OCI-LY7 (cell line): Measurements from ENCODE around the gene PPP2R2B. TPM values are rescaled to one million over a fixed set of nuclear protein-coding genes. Genes with fewer than 3 reads are reported as not detected.

Experiments used
- BruUV-seq: library from RNA; stranded (reverse); fragments of 400-500 nt; replicated peaks from 2 replicates; lab custom pipeline; 2021; lab: Mats Ljungman, UMichigan
- CTCF ChIA-PET: fragments of 300-600 bp; sonication (Branson Sonifier 250); formaldehyde crosslinking; loops from one replicate; lab custom pipeline; 2022; ENCODE audit warnings: antibody characterized with exemption; ENCODE audit not compliant: unreplicated experiment; lab: Charles Lee
- POLR2A ChIA-PET: fragments of 300-600 bp; sonication (Branson Sonifier 250); formaldehyde crosslinking; loops from one replicate; lab custom pipeline; 2022; ENCODE audit warnings: antibody characterized with exemption; lab: Charles Lee
- DNase-seq: peaks from one replicate; pipeline ENCODE4 v3.0.0-alpha.2; 2015; ENCODE audit warnings: low spot score
- H2AFZ ChIP-seq: fragments of 200-600 bp; sonication (generic), shearing (Covaris generic); 2 replicates; pipeline ENCODE4 v1.6.1; 2014; ENCODE audit warnings: mild to moderate bottlenecking, antibody characterized with exemption, low read length, moderate library complexity
- H3K27ac ChIP-seq: fragments of 200-600 bp; sonication (generic); 2 replicates; pipeline ENCODE4 v1.5.1; 2014; ENCODE audit warnings: mixed run types, low read depth, mild to moderate bottlenecking, moderate library complexity, low read length, inconsistent platforms; ENCODE audit not compliant: poor library complexity, severe bottlenecking
- H3K36me3 ChIP-seq: fragments of 200-600 bp; sonication (generic); 2 replicates; pipeline ENCODE4 v1.6.1; 2014; ENCODE audit warnings: mild to moderate bottlenecking, antibody characterized with exemption, low read length, moderate library complexity, mixed read lengths; ENCODE audit not compliant: insufficient read depth
- H3K4me1 ChIP-seq: fragments of 200-600 bp; sonication (generic); 2 replicates; pipeline ENCODE4 v1.5.1; 2014; ENCODE audit warnings: mild to moderate bottlenecking, low read length; ENCODE audit not compliant: insufficient read depth, poor library complexity, severe bottlenecking
- H3K4me2 ChIP-seq: fragments of 200-600 bp; sonication (generic); 2 replicates; pipeline ENCODE4 v1.6.1; 2014; ENCODE audit warnings: mild to moderate bottlenecking, low read length
- H3K4me3 ChIP-seq: fragments of 200-600 bp; sonication (generic); 2 replicates; pipeline ENCODE4 v1.5.1; 2014; ENCODE audit warnings: mild to moderate bottlenecking, low read depth, low read length; ENCODE audit not compliant: poor library complexity, severe bottlenecking
- H3K79me2 ChIP-seq: fragments of 200-600 bp; sonication (generic); 2 replicates; pipeline ENCODE4 v1.6.1; 2016; ENCODE audit warnings: low read depth, mild to moderate bottlenecking, low read length, moderate library complexity, mixed read lengths; ENCODE audit not compliant: insufficient read depth
- H3K9me2 ChIP-seq: fragments of 200-600 bp; sonication (generic); 2 replicates; pipeline ENCODE4 v1.6.1; 2016; ENCODE audit warnings: mild to moderate bottlenecking, low read length, mixed read lengths; ENCODE audit not compliant: insufficient read depth
- H3K9me3 ChIP-seq: fragments of 200-600 bp; sonication (generic); 2 replicates; pipeline ENCODE4 v1.6.1; 2014; ENCODE audit warnings: mild to moderate bottlenecking, mixed run types, low read length, mixed read lengths
- H4K20me1 ChIP-seq: fragments of 200-600 bp; sonication (generic); 2 replicates; pipeline ENCODE4 v1.6.1; 2014; ENCODE audit warnings: mild to moderate bottlenecking, antibody characterized with exemption, low read length, moderate library complexity, mixed read lengths; ENCODE audit not compliant: insufficient read depth
- CTCF ChIP-seq: fragments of 200-600 bp; sonication (generic); conservative IDR thresholded peaks from 2 replicates; pipeline ENCODE4 v1.5.1; 2014; ENCODE audit warnings: mild to moderate bottlenecking, antibody characterized with exemption, low read length, moderate library complexity, mixed read lengths
- EZH2phosphoT487 ChIP-seq: fragments of 200-600 bp; sonication (generic); IDR thresholded peaks from 2 replicates; pipeline ENCODE4 v1.6.1; 2018; ENCODE audit warnings: low read depth, borderline replicate concordance, mild to moderate bottlenecking, mixed run types, antibody characterized with exemption, low read length, moderate library complexity, mixed read lengths
- intact Hi-C: fragments of 100-400 bp; cut with micrococcal nuclease; formaldehyde crosslinking; loops from one replicate; pipeline ENCODE4 v1.10.0; 2022; ENCODE audit not compliant: unreplicated experiment
- total RNA-seq, 2 experiments: library from RNA; depleted of rRNA in 1 of 2; stranded (reverse); fragments of >200 nt in 1 of 2; shearing (Covaris generic) in 1 of 2; gene quantifications; 2 replicates each; pipeline ENCODE4 v1.2.3, GENCODE V29; 2014 to 2022

Gene PPP2R2B
- total RNA-seq, 2 experiments from 2014 or later, result not detected

- no peak overlapping the region for H3K27ac ChIP-seq
- ChIA-PET POLR2A (interaction anchor here (0.6 kb wide), 1 partner anchor 371 kb away, joined by 3 read pairs; no protein-coding TSS in a partner anchor), CTCF (no interaction called here)
- H2AFZ ChIP-seq, result no peak overlapping the region
- H3K4me1 ChIP-seq, result no peaks in the 10 kb centered on the region
- intact Hi-C loops, result no loop called here
- BruUV-seq, result no TSS peak
- no peaks in the 10 kb centered on the region for H3K79me2 ChIP-seq
- H3K4me2 ChIP-seq, result no peak overlapping the region
- DNase-seq, result no peak
- no peaks in the 10 kb centered on the region for H4K20me1 ChIP-seq
- no peaks in the 10 kb centered on the region for H3K9me3 ChIP-seq
- H3K36me3 ChIP-seq, result no peaks in the 10 kb centered on the region
- no peak overlapping the region for H3K4me3 ChIP-seq
- TF ChIP-seq CTCF (no peak), EZH2phosphoT487 (no peak)
- no peaks in the 10 kb centered on the region for H3K9me2 ChIP-seq
Measured at GRCh38 chr5:146726891-146727290, 151.7 kb downstream of the PPP2R2B start.

GRCh38 chr5:146726020-146726419 is 152.5 kb downstream of the PPP2R2B start:
- CTCF ChIA-PET, result no interaction called here
- POLR2A ChIA-PET, result interaction anchor here (0.5 kb wide), 1 partner anchor 83 kb away, joined by 4 read pairs; no protein-coding TSS in a partner anchor
- Histone ChIP-seq H3K27ac (no peak overlapping the region), H3K79me2 (no peaks in the 10 kb centered on the region), H3K4me1 (no peaks in the 10 kb centered on the region), H3K9me3 (no peaks in the 10 kb centered on the region), H3K36me3 (no peaks in the 10 kb centered on the region), H4K20me1 (no peaks in the 10 kb centered on the region), H3K9me2 (no peaks in the 10 kb centered on the region), H3K4me3 (no peak overlapping the region), H3K4me2 (no peak overlapping the region), H2AFZ (no peak overlapping the region)
- DNase-seq, result no peak
- intact Hi-C loops, result no loop called here
- no TSS peak for BruUV-seq
- TF ChIP-seq EZH2phosphoT487, result no peak
- no peak for TF ChIP-seq CTCF

- no peaks in the 10 kb centered on the region for H3K9me2 ChIP-seq
- H3K36me3 ChIP-seq, result no peaks in the 10 kb centered on the region
- H3K79me2 ChIP-seq, result no peaks in the 10 kb centered on the region
- intact Hi-C loops, result no loop called here
- H3K4me1 ChIP-seq, result no peaks in the 10 kb centered on the region
- H3K4me2 ChIP-seq, result no peak overlapping the region
- H2AFZ ChIP-seq, result no peak overlapping the region
- no TSS peak for BruUV-seq
- no peaks in the 10 kb centered on the region for H4K20me1 ChIP-seq
- CTCF ChIA-PET, result no interaction called here
- TF ChIP-seq EZH2phosphoT487, result no peak
- TF ChIP-seq CTCF, result no peak
- POLR2A ChIA-PET, result interaction anchor here (0.6 to 0.7 kb wide), 2 partner anchors 313 to 706 kb away, joined by 3 read pairs; no protein-coding TSS in a partner anchor
- H3K27ac ChIP-seq, result no peak overlapping the region
- H3K4me3 ChIP-seq, result no peak overlapping the region
- no peaks in the 10 kb centered on the region for H3K9me3 ChIP-seq
- no peak for DNase-seq
Measured at GRCh38 chr5:146725025-146725424, 153.5 kb downstream of the PPP2R2B start.
